NCI-H69 (cell line): ENCODE data around the gene GDF15.
"Not testable (repeated sequence)": the region's sequence is repeated elsewhere in the genome, so short reads cannot be mapped to it uniquely, and the experiment has no call there.

ENCODE experiments used
- DNase-seq: peaks from one replicate; lab custom pipeline; 2025; lab: John Stamatoyannopoulos, UW

GDF15 gene

GRCh38 chr19:18364277-18364825 is 21.6 kb upstream of the GDF15 start:
- DNase-seq, result not testable (repeated sequence)

- DNase-seq, result peak; percentile 98
These were observed 21.0 kb upstream of the GDF15 start for GRCh38 chr19:18364826-18365528.

GRCh38 chr19:18366021-18366435 is 19.9 kb upstream of the GDF15 start:
- DNase-seq, result no peak

GRCh38 chr19:18368504-18369222 is 17.3 kb upstream of the GDF15 start:
- DNase-seq, result peak; percentile 75

- no peak for DNase-seq
These were observed 12.5 kb upstream of the GDF15 start for GRCh38 chr19:18373407-18373891.

- DNase-seq, result peak; percentile 96
These were observed 11.9 kb upstream of the GDF15 start for GRCh38 chr19:18373892-18374629.

- DNase-seq, result peak; percentile 89
These were observed 8.9 kb upstream of the GDF15 start for GRCh38 chr19:18377026-18377425.

GRCh38 chr19:18379803-18380747 is 5.9 kb upstream of the GDF15 start:
- DNase-seq, result peak; percentile 82

- no peak for DNase-seq
These were observed 5.1 kb upstream of the GDF15 start for GRCh38 chr19:18380843-18381242.

GRCh38 chr19:18383622-18384021 is 2.3 kb upstream of the GDF15 start:
- DNase-seq, result not testable (repeated sequence)

- DNase-seq, result no peak
These were observed 1.2 kb upstream of the GDF15 start for GRCh38 chr19:18384775-18385174.

GRCh38 chr19:18385359-18385674 is 641 bp upstream of the GDF15 start:
- DNase-seq, result no peak

GRCh38 chr19:18386543-18387271 is 749 bp downstream of the GDF15 start:
- peak; percentile 46 for DNase-seq

GRCh38 chr19:18388100-18388959 is 2.4 kb downstream of the GDF15 start:
- peak; percentile 88 for DNase-seq

GRCh38 chr19:18388960-18389725 is 3.2 kb downstream of the GDF15 start:
- no peak for DNase-seq

- no peak for DNase-seq
These were observed 3.7 kb downstream of the GDF15 start for GRCh38 chr19:18389726-18390064.

GRCh38 chr19:18390065-18390907 is 4.3 kb downstream of the GDF15 start:
- peak; percentile 67 for DNase-seq

- no peak for DNase-seq
These were observed 5.6 kb downstream of the GDF15 start for GRCh38 chr19:18391509-18392075.
